GM19452 (cell line): ENCODE results near the gene DIPK1A.

Experiments
- ATAC-seq: cut with Tn5 transposase; IDR thresholded peaks from one replicate; pipeline ENCODE4 v1.9.1; 2021; ENCODE audit not compliant: unreplicated experiment

DIPK1A gene

DNA sequence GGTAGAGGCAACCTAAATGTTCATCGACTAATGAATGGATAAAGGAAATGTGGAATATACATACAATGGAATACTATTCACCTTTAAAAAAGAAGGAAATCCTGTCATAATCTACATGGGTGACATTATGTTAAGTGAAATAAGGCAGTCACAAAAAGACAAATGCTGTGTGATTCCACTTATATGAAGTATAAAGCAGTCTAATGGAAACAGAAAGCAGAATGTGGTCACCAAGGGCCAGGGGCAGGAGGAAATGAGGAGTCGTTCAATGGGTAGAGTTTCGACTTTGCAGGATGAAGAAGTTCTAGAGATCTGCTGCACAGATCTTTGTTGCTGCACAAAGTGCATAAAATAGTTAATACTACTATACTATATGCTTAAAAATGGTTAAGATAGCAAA is 7.8 kb downstream of the DIPK1A start:
- ATAC-seq: peak; percentile 61

DNA sequence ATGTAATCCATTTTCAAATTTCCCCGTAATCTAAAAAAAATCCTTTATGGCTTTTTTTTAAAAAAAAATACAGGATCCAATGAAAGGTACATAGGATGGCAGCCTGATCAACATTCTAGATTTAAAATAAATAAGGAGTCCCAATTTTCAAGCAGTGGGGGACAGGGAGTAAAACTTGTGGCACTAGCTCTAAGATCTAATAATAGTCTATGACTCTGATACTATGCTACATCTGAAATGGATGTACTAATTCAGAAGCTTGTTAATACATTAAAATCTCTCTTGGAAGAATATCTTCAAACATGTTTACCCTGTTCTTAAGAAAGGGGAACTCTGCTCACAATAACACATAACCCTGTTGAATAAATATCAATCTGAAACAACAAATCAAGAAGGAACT is 8.5 kb downstream of the DIPK1A start:
- no peak for ATAC-seq

DNA sequence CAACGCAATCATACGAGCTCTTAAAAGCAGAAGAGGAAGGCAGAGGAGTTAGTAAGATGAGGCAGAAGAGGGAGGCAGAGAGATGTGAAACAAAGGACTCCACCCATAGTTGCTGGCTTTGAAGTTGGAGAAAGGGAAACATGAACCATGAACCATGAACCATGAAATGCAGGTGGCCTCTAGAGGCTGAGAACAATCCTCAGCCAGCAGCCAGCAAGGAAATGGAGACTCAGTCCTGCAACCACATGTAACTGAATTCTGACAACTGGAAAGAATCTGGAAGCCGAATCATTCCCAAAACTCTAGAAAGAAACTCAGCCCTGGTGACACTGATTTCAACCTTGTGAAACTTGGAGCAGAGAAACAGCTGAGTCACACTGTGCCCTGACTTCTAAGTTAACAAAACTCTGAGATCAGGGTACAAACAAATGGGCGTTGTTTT is 10.1 kb downstream of the DIPK1A start:
- ATAC-seq: peak; percentile 54

DNA sequence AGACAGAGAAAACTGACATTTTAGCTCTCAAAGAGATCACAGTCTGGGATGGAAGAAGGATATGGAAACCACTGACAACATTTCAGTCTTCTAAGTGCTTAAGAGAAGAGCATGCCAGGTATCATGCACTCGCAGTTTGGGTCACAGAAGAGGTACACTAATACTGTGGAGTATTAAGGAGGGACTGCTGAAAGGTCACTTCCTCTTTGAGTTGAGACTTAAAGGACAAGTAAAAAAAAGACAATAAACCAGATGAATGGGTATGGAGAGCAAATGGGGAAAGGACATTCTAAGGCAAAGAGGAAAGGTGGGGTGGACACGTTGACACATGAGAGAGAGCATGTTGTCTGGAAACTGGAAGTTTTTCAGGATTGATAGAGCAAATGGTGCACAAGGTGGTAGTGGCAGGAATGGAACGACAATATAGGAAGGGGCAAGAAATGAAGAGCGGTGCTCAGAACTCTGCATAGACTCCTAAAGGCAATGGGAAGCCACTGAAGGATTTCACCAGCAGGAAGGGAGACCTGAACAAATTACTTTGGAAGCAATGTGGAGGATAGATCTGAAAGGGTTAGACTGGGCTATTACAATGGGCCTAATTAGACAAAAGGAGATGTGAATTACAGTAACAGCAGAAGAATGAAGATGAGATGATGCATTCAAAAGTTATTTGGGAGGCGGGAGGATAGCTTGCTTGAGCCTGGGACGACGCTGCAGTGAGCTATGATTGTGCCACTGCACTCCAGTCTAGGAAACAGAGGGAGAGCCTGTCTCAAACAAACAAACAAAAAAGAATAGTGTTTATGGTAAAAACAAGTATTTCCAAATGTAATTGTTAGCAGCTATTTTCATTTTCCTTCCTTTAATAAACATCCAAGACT is 11.1 kb downstream of the DIPK1A start:
- ATAC-seq: no peak

DNA sequence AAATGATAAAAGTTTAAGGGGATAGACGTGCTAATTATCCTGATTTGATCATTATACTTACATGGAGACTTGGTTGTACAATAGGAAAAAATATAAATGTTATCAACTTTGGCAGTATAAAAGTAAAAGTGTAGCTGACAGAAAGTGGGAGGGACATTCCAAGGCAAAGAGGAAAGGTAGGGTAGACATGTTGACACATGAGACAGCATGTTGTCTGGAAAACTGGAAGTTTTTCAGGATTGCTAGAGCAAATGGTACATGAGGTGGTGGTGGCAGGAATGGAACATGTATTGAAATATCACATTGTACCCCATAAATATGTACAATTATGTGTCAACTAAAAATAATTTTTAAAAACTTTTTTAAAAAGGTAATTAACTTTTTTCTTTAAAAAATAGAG is 13.2 kb downstream of the DIPK1A start:
- ATAC-seq: no peak

DNA sequence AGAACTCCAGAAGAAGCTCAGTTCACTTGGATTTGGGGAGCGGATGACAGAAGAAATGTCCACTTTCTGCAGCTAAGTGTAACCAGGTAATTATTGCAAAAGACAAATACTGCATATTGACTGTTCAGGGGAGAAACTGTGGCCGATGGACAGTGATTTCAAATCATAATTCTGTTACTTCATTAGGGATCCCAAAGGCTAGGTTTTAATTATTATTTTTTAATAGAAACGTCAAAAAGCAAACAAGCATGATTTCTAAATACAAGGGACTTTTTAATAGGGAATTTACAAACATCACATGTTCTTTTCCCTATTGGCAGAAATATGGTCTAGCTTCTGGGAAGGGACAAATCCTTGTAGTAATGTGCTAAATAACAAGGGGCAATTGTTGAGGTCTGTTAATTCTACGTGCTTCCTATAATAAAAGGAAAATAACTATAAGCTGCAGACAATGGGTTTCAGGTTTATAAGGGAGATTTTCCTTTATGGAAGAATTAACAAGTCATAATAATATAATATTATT is 15.5 kb downstream of the DIPK1A start:
- ATAC-seq: no peak

DNA sequence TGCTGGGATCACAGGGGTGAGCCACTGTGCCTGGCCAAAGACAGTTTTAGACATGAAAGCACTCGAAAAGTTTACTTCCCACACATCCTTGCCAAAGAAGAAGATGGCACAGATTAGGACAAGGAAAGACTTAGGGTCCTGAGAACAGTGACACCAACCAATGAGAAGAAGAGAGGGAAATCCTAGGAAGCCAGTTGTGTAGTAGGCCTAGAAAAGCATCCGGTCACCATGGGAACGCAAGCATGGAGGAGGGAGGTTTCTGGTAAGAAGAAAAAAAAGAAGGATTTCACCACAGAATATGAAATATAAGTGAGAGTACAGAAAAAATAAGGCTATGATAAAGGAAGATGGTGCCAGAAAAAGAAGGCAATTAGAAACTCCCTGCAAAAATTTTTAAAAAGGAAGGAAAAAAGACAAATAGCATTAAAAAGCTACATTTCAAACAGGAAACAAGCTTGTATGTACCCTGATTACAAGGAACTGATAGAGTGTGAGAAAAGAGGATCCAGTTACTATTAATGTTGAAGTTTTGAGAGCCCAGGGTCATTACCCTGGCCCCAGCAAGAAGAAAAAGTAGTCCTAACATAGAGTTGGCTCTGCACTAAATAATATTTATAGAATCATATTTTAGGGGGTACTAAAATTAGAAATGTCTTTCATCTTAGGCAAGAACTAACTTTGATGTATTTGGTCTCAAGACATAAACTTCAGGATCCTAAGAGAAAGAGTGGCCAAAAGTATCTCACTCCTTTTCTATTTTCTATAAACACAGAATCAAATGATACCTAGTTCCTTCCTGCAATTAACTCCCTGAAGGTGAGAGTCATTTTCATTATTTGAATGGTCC is 16.1 kb downstream of the DIPK1A start:
- no peak for ATAC-seq

DNA sequence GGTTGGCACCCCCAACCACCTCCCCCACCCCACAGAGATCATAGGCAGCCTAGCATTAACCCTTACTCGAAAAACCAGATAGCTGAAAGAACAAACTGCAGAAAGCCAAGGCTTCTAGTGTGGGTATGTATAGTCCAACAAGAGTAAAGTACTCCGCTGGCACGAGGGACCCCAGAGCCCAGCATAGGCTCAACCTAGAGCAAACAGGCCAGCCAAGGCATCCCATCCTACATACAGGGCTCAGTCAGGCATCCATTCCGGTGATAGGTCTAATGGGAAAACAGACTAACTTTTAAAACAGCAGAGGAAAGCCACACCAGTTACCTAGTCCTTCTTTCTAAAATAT is 17.8 kb downstream of the DIPK1A start:
- ATAC-seq: no peak

DNA sequence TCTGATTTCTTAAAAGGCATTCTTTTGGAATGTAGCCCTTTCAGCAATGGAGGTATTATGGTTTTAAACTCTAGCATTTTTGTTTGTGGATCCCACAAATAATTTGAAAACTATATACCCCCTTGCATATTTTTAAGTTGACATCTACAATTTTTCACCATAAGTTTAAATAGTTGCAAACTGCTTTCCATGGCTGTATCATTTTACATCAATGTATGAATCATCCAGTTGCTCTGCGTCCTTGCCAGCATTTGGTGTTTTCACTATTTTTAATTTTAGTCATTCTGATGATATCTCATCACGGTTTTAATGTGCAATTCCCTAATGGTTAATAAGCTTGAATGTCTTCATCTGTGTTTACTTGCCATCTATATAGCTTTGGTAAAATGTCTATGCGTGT is 20.7 kb downstream of the DIPK1A start:
- ATAC-seq: no peak

DNA sequence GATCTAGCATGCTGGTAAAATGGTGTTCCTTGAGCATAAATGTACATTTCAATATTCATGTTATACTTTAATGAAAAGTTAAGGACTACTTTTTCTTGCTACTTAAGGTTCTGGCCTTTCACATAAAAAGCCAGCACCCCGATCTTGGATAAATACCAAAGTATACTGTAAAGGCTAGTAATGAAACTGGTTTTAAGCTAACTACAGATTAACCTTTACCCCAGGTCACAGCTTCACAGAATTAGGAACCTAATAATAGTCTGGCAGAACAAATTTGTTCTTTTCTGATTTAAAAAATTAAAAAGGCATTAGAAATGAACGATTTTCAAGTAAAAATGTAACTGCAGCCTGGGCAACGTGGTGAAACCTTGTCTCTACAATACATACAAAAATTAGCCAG is 23.5 kb downstream of the DIPK1A start:
- no peak for ATAC-seq

DNA sequence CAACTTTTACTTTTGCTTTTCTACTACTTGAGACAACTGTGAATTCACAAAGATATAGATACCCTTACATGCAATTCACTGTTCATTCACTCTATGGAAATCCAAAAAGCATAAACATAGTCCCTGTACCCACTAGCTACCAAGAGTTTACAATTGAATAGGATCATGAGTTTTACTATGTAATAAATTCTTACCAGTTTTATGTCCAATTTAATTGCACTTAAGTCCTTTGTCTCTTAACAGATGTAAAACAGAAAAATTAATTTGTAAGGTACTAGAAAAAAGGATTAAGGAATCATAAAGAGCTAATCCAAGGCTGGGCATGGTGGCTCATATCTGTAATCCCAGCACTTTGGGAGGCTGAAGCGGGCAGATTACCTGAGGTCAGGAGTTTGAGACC is 24.4 kb downstream of the DIPK1A start:
- no peak for ATAC-seq

DNA sequence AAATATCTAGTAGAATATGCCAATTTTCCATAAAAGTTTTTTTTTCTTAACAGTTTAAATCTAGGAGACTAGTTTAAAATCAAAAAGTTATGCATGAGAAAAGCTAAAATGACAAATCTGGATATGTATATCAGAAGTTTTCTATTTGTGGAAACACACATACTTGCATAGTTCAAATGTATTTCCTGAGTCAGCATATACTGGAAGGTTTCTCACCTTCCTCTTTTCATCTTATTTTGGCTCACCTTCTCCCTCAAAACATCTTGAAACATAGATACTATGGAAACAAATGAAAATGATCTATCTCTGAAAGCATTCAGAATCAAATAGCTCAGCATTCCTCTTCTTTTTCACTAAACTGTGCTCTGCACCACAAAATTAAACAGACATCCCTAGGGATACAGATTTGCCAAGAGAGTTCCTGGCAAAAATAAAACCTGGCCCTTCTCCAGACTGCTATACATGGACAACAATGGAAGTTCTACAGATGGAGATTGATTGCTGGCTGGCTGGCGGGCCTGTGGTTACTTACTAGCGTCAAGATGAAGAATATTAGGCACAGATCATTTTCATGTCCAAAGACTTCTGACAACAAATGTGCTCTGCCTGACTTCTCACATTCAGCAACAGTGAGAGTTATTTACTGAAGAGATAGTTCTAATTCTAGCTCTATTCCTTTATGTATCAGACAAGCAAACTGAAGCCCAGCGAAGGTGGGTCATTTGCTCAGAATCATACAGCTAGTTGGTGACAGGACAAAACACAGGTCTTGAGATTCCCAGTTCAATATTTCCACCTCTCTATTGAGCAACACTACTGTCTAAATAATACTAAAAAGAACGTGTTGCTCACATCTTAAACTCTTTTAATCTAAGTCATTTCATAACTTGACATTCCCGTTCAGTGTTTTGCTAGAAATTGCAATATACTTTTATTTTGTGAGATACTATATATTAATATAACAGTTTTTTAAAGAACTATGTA is 26.6 kb downstream of the DIPK1A start:
- no peak for ATAC-seq

DNA sequence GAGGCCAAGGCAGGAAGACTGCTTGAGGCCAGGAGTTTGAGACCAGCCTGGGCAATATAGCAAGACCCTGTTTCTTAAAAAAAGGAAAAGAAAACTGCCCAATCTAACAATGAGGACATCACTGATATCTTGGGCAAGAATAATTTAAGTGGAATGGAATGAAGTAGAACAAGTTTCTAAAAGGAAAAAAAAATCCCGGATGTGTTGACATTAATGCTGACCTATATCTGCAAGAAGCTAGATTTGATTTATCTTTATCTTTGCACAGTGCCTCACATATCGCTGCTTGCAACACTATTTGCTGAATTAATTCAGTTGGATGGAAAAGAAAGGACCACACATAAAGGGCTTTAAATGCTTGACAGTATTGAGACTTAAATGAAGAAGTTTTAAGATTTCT is 27.8 kb downstream of the DIPK1A start:
- ATAC-seq: no peak

DNA sequence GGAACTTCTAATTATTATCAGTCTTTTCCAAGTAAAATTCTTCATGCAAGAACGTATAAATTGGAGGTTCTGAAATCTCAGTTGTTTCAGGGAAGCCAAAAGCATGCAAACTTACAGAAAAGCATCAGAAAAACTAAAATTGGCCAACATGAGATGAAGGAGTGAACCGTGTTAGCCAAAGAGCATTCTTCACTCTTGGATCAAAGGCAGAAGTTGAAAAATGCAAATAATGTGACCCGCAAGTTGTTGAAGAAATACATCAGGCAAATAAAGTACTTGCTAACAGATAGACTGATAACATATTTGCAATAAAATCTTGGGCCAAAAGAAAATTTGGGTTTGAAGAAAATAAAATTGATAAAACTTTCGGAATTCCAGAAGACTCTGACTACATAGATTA is 29.6 kb downstream of the DIPK1A start:
- no peak for ATAC-seq

DNA sequence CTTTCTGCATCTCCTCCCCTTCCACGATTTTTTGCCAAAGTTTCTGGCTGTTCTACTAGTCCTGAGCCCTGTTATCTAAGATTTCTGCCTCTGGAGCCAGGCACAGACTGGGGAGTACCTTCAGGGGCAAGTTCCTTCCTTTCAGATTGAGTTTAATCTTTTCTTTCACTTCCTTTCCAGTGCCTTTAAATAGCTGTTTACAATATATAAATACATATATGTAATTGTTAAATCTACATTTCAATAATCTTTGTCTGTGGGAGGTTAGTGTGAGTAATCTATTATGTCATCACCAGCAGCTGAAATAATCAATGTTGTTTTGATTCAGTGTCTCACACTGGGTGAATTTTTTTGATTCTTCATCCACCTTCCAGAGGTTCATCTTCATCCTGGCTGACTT is 31.8 kb downstream of the DIPK1A start:
- no peak for ATAC-seq

DNA sequence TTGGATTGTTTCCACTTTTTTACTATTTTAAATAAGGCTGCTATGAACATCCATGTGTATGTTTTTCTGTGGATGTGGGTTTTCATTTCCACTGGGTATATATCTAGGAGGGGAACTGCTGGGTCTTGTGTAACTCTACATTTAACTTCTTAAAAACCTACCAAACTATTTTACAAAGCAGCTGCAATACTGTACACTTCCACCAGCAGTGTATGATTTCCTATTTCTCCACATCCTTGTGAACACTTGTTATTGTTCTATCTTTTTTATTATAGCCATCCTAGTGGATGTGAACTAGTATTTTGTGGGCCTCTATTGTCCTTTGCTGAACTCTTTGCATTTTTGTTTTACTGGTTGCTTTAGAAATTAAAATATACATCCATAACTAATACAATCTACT is 33.4 kb downstream of the DIPK1A start:
- no peak for ATAC-seq

DNA sequence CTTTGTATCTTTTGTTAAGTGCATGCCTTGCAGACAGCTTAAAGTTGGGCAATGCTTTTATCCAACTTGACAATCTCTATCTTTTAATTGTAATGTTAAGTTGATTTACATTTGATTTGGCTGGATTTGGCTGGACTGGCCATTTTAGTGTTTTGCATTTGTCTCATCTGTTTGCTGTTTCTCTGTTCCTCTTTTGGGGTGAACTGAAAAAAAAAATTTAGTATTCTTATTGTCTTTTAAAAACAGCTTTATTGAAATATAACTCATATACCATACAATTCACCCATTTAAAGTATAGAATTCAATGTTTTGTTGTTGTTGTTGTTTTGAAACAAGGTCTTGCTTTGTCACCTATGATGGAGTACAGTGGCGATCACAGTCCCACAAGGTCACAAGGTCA is 34.4 kb downstream of the DIPK1A start:
- no peak for ATAC-seq

DNA sequence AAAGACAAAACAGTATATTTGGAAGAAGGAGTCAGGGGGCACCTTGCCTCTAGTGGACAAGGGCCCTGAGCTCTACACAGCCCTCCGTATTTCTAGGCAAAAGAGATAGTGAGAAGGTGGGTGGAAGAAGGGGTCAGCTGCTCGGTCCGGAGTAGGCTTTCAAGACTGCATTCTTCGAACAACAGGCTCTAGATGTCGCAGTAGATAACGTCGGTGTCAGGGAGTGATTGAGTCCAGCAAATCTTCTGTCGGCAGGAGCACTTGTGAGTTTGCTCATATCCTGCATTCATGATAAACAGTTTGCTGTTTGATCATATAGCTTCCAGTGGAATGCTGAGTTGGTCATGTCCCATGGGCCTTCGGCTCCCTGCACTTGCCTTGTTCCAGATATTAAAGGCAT is 36.8 kb downstream of the DIPK1A start:
- no peak for ATAC-seq

DNA sequence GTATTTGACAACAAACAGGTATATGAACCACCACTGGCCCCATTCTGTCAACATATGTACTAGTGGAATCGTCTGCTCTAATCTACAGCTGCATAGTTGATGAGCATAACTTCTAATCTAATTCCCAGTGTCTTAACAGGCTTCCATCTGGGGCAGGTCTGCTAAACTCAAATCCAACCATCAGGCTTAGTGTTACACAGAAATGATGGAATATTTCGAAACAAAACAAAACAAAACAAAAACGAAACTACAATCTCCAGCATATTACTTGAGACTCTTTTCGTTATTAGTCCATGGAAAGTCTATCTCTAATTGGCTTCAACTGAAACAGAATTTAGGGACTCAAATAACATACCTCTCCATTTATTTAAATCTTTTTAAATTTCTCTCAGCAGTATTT is 37.6 kb downstream of the DIPK1A start:
- ATAC-seq: no peak

DNA sequence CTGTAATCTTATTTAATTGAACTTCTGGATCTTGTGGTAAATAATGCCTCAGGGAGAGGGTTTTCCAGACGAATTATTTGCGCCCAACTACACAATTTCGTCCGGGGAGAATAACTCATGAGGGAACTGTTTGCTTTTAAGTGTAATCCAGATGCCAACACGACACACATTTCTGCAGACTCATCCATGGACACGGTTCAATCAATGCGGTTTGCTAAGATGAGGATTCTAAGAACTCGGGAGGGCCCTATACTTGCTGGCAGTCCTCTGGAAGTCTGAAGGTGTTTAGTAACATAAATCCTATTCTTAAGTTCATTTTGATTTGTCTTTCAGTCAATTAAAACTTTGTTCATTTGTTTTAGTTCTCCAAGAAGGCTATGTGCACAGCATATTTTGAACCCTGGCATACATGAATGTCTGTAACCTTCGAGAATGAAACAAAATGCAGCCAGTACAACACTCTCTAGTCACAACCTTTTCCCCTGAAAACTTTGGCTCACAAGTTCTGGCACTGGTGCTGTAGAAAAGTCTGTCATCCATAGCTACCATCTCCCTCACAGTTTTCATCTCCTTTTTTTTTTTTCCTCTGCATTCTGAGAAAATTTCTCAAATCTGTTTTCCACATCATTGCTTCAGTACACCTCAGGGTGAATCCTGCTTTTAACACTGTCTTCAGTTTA is 38.8 kb downstream of the DIPK1A start:
- no peak for ATAC-seq
